ENCODE data around the gene ITGB6. TPM values are rescaled to one million over a fixed set of nuclear protein-coding genes. Genes with fewer than 3 reads are reported as not detected.
"Not testable (repeated sequence)": the region's sequence is repeated elsewhere in the genome, so short reads cannot be mapped to it uniquely, and the experiment has no call there.

ITGB6 gene
- polyA plus RNA-seq, 3 donors = 12.2 to 18.8 (median 13.9) TPM

DNA sequence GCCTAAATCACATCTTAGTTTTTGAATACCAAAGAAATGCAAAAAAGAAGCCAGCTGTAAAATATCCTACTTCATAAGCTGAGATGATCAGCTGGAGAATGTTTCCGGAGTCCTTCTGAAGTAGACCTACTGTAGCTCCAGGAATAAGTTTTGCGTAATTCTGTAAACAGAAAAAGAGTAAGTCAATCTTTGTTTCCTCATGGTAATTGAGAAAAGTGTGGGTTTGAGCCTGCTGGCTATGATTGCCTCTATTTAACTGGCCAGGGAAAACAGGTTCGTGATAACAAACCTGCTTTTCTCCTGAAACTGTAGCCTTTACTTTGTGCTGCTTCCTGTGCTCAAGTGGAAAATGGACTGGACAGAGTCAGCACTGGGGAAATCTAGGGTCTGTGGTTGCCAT, 58.2 kb downstream of the ITGB6 start:
- DNase-seq = no peak

DNA sequence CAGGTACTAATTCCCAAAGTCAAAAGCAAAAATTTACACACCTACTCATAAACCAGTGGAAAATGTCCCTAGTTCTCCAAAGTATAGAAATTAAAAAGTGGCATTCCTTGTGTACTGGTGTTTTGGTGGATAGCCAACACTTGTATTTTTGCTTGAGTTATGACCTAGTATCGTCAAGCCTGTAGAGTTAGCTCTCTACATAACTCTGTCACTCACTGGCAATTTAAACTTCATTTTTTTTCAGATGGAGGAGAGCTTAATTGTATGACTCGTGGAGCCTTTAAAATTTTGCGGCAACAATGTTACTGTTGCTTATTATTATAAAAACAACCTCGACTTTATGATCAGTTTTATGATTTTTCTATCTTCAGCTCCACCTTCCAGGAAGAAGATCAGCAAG, 58.7 kb downstream of the ITGB6 start:
- no peak for DNase-seq

DNA sequence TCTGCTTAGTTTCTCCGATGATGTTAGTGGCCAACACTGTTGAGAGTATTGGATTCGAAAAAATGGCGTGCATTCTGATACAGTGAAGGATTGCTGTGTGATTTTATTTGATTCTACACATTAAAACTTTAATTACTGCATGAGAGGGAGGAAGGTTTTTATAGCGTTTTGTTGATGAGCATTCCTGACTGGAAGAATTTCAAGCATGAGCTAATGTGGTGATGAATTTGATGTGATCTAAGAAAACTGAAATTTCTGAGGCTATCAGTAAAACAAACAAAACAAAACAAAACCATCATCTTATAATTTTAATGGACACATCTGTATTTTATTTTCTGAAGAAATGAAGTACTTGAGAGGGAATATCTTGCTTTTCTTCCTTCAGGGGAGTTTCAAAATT, 59.6 kb downstream of the ITGB6 start:
- no peak for DNase-seq

DNA sequence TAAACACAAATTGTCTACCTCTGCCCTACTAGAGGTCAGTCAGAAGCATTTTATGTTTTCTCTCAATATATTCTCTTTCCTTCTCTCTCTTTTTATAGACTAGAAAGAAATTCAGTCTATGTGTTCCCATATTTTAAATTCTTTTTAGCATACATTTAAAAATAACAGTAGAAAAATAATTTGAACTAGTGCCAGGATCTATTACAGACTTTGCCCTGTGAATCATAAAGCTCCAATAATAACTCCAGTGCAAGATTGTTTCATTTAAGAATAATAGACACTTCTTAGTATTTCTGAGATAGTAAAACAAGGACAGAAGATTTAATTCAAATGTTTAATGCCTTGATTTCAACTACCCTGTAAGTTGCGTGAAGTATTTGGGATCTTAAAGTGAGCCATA, 60.1 kb downstream of the ITGB6 start:
- DNase-seq = no peak

DNA sequence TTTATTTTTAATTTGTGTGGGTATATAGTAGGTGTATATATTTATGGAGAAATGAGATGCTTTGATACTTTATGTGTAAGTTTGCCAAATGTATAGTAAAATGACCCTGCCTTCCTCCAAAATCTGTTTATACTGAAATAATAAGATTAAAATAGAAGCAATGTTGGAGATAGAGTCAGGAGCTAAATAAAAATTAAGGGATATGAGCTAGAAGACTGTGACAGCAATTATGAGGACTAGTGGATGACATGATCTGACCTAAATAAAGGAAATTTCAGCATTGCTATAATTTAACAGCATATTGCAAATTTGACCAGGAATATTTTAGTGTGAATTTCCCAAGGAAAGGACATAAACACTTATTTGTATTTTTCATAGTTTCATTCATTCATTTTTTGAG, 60.7 kb downstream of the ITGB6 start:
- DNase-seq = no peak

DNA sequence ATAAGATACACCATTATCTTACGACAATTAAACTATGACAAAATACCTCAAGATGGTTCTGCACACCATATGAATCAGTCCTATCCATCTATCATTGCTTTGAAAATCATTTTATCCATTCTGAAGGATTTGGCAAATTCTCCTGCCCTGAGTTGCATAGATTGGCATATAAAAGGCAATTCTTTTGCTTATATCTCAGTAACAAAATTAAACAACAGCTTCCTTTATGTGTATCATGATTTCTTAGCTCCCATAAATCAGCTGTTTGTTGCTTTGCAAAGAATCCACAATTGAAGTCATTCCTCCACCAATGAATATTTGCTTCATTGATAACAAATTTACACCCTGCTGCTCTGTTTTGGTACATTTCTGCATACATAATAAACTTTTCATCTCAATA, 61.7 kb downstream of the ITGB6 start:
- DNase-seq = no peak

DNA sequence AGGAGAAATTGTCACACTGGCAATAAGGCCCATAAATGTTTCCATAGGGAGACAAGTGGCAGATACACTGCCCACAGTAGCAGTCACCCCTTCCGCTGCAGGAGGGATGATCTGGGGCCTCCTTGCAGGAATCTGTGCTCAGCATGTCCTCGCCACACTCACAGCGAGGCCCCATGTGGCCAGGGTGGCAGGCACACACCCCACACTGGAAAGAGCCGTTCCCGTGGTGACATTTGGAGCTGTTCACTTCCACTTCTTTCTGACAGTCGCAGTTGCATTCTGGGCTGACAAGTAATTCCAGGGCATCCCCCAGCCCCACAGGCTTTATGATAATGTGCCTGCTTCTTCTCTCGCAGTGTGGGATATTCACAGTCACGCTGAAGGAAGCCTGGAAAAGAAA, 62.6 kb downstream of the ITGB6 start:
- DNase-seq = no peak

DNA sequence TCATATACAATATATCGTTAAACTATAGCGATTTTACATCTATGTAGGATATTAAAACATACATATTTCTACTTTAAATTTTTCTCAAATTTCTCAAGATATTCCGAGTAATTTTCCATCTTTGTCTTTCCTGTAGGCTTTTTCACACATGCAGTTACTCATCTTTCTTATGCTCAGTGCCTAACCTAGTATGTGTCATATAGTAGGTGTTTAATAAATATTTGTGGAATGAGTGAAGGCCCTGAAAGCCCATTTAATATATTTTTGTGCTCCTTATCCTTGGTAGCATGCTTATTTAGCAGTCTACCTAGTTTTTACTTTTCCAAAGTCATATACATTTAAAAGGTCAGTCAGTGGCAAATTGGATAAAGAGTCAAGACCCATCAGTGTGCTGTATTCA, 67.3 kb downstream of the ITGB6 start:
- no peak for DNase-seq

DNA sequence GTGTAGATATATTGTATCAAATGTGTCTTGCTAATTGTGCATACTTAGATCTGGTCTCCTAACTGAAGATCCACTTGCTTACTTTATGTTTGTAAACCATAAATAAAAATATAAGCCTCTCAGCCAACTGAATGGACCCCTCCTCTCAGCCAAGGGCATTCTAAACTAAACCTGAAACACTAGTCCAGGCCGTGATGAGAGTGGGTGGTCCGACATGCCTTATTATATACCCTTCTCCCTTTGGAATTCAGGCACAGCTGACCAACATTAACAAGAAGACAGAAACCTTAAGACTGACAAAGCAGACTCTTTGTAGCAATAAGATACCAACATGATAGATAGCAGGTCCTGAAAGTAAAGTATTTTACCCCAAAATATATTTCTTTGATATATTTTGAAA, 73.3 kb downstream of the ITGB6 start:
- no peak for DNase-seq

DNA sequence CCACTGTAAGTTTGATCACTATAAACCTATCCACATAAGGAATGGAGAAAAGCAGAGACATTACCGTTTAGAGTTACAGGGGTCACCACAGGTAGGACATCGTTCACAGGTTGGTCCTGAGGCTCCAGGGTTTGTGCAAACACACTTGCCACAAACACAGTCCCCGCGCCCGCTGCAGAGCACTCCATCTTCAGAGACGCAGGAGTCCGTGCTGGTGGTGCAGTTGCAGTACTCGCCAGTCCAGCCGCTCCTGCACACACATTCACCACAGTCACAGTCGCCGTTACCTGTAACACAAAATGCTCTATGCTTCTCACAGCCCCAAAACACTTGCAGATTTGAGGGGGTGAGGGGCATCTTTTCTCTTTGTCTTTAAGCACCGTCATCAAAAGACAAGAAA, 73.8 kb downstream of the ITGB6 start:
- no peak for DNase-seq

DNA sequence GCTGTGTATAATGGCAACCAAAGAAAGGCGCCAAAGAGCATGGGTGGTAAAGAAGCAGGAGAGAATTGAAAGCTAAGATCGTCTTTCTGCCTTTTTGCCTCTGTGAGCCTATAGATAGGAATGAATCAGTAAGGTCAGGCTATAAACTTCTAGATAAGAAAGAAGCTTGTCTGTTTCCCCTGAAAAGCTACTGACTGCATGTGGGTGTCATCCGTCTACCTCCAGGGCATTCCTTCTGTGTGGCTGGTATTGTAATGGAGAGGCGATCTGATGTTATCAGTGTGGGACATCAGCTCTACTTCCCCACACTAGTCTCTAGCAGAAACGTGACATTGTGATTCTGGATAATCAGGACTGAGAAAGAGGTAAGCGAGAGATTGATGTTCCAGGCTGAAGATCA, 74.2 kb downstream of the ITGB6 start:
- DNase-seq = no peak

DNA sequence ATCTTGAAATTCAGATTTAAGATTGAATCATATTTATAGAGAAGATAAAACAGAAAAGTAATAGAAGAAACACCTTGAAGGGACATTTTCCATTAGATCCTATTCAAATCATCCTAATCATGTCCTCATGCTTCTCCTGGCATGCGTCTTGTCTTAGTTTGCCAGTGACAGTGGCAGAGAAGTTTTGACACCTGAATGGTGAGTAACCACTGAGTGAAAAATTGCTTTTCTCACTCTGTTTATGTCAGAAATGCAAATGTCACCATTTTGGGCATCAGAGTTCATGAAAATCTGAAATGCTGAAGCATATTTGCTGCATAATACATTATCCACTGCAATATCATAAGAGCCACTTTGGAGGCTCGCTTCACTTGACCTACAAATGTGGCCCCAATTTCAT, 74.7 kb downstream of the ITGB6 start:
- DNase-seq = no peak

DNA sequence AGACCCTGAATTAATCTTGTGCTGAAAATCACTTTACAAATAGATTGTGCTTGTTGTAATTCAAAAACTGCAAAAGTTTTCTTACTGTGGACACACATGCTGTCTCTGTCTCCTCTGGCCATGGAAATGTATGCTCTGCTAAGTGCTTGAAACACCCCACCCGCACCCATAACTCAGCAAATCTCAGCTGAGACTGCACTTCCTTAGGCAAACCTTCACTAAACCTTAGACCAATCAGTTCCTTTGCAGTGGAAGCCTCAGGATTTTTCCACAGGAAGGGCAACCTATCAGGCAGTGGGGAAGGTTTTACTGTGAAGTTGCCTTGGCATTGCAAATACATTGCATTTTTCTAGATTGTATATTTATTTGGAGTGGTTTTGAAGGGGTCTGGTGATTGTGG, 75.5 kb downstream of the ITGB6 start:
- DNase-seq = no peak

DNA sequence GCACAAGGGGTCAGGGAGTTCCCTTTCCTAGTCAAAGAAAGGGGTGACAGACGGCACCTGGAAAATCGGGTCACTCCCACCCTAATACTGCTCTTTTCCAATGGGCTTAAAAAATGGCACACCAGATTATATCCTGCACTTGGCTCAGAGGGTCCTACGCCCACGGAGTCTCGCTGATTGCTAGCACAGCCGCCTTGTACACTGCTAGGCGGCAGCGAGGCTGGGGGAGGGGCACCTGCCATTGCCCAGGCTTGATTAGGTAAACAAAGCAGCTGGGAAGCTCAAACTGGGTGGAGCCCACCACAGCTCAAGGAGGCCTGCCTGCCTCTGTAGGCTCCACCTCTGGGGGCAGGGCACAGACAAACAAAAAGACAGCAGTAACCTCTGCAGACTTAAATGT, 85.4 kb downstream of the ITGB6 start:
- not testable (repeated sequence) for DNase-seq

DNA sequence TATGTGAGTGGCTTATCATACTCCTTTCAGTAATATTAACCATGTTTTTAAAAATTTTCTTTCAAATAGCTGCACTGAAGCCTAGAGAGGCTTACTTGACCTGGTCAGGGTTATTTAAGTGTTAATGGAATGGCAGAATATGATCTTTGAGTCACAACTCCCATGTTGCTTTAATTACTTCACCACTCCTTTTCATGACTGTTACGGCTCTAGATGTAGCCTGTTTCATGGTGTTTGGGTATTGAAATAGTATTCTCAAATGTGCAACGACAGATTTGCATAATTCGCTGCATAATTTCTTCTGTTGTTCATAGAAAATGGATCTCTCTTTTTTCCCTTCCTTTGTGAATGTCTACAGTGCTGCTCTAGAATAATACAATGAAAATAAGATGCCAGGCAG, 86.1 kb downstream of the ITGB6 start:
- no peak for DNase-seq

DNA sequence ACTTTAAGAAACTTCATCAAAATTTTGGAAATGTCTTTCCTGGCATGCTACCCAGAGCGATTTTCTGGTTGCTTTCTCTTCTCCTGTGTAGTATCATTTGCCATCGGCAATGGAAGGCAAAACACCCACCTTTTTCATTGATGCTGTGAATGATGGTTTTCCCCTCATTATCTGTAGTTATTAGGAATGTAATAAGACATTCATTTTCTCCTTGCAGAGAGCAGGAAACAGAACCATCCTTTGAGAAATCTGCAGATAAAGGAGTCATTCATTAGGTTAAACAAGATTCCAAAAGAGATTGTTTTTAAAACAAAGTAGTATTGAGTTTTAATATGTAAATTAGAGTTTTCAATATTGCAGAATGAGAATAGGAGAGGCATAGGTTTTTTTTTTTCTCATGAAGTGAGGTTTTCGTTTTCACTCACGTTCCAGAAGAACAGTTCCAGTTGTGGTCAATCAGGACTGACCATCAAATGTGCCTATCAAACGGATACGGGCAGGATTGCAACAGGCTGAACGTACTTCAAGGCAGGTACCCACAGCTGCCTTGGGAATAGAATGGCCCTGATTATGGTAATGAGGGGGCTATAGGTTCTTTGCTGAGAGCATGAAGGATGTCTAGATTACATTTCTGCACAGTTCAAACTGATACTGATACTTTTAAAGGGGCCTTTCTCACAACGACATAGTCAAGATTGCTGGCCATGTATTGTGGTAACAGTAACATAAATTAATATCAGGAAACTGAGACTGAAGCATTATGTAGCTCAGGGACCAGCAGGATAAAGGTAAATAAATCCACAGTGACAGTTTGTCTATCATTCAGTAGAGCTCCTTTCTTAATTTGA, 87.9 kb downstream of the ITGB6 start:
- DNase-seq = no peak

DNA sequence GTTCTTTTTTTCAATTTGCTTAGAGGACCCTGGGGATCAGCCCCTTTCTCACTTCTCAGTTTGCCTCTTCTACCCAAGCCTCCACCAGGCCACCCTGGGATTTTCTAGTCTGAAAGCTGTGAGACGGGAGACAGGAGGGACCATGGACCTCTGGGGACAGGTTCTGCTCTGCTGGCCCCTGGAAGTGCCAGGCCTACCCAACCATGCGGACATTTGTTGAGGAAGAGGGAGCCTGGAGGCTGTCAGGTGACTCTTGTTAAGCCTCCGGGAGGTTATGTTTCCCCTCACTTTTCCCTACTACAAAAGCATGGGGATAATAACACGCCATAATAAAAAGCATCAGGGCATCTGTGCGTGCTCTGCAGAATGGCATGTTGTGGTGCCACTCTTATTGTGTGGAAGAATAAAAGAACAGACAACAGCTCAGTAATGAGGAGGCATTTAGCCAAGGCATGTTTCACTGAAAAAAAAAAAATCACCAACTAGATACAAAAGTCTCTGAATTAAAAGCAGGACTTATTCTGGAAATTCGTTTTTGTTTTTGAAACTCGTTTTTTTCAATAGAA, 89.3 kb downstream of the ITGB6 start:
- DNase-seq = no peak

DNA sequence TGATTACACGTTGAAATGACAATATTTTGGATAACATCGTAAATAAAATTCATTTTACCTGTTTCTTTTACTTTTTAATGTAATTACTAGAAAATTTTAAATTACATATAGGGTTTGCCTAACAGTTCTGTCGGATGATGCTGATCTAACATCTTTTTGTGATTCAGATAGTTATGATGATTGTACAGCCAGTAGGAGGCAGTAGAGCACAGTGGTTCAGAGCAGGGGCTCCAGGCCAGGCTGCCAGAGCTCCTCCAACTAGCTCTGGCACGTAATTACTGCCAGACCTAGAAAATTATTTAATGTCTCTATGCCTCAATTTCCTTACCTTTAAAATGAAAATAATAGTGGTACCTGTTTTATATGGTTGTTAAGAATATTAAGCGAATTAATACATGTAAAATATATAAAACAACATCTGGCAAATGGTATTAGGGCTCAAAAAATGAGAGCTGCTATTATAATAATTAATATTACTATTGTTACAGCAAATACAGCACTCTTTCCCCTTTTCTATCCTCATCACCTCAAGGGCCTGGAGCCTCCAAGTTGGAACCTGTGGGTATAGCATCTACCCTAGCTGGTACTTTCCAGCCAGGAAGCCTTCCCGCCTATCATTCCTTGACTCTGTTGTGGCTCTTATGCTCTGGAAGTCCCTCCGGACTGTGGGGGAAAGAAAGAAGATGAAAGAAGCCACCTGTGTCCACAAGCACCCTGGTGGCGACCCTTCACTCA, 90.0 kb downstream of the ITGB6 start:
- peak; percentile 74 for DNase-seq

DNA sequence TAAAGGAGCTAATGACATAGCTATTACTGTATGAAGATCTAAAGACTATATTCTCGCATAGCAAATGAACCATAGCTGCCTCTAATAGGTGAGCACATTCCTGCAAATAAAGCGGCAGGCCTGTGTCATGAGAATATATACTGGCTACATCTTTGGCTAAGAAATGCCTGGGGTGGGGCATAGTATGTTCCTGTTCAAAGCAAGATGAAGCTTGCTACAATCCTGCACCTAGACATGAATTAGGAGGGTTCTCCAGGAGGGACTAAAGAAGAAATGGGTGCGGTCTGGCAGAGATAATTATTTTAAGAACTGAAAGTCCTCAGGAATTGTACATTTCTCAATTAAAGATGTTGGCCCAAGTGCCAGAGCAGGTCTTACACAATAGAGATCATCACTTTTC, 90.8 kb downstream of the ITGB6 start:
- no peak for DNase-seq

DNA sequence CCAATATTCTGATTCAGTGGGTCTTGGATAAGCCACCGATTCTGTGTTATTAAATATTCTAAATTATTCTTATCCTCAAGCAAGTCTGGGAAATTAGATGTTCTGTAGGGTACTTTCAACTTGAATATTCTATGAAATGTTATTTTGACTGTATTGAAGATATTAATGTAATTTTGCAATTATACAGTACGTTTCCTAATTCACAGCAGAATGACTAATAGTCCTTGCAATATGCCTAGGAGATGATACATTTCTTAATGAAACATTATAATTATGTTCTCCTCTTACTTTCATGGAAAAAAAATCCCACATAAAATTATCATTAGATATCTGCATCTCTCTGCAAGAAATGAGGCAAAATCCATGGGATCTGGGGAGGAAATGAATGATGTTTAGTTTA, 91.4 kb downstream of the ITGB6 start:
- no peak for DNase-seq

DNA sequence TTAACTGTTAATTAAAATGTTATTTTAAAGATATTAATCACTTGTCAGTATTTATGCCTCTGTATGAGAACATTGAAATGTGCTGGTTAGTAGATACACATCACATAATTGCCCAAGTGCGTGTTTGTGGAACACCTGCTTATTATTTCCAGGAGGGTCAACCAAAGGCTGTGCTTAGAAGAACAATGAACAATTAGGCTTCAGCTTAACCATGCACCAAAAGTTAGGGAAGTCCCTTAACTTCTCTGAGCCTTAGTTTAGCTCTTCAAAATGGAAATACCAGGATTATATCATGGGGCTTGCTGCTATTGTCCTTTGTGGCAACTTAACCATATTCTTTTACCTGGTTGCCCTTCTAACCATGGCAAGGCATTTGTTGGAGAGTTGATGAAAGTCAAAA, 94.7 kb downstream of the ITGB6 start:
- no peak for DNase-seq

DNA sequence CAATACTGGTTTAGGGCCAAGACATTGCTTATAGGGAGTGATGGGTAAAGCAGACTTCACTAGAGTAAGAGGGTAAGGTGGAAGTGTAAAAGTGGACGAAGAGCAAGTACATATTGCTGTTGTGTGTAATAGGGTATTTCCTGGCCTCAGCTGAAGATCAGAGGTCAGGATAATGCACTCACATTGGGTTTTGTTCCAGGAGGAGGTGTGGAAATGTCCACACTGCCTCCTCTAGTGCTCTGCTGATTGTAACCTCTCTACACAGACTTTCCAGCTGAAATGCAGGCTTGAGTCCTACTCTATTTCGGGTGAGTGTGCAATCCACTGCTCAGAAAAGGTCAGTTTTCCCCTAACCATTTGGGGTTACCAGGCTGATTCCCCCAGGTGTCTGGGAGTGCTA, 96.0 kb downstream of the ITGB6 start:
- DNase-seq = no peak

DNA sequence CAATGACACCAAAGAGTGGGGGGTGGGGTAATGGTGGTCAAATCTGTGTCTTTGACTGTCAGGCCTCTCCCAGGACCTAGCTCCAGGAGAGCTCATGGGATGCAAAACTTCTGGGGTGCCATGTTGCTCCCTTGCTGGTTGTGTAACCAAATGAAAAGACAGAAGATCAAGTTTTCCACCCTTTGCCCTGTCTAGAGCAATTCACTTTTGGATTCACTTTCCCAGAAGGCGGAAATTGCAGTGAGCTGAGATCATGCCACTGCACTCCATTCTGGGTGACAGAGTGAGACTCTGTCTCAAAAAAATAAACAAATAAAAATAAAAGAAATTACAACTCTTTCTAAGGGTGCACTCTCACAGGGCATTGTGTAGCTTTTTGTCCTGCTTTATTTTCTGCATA, 102.7 kb downstream of the ITGB6 start:
- DNase-seq = no peak

All from renal pelvis (tissue), 4 donors.